Right hindlimb (tissue), 1 donor: ENCODE data around the gene LIMS4.
"Not testable (repeated sequence)": the region's sequence is repeated elsewhere in the genome, so short reads cannot be mapped to it uniquely, and the experiment has no call there.

Source experiments
- DNase-seq: peaks from one replicate; pipeline ENCODE4 v3.0.0-alpha.2; 2018

Gene LIMS4

DNA sequence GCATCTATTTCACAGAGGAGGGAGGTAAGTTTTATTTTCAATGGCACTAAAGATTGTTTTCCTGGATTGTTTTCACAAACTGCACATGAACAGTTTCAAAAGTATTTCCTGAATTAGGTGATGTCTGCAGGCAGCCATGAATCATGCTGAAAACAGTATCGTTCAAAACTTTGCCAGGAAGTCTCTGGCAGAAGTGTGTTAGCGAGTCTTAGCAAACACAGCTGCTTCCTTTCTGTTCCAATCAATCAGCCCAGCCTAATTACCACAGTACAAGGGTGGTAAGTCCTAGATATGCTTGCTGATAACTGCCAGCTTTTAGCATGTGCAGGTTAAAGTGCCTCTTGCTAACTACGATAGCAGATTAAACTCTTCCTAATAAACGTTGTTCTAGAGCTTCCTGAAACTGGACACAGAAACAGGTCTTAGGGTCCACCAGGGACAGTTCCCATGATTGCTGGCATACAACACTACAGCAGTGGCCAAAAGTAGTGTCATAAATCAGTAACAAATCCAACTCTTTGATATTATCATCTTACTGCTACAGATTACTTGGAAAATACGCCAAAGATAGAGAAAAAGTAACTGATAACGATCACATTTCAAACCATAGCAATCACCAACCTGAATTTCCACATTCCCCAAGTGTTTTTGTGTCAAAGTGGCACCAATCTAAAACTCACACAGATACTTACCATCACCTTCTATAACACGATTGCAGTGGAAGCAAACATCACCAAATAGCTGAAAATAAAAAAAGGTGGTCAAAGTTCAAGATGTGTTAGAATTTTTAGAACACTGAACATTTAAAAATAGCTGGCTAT, 23.3 kb downstream of the LIMS4 start:
- not testable (repeated sequence) for DNase-seq

DNA sequence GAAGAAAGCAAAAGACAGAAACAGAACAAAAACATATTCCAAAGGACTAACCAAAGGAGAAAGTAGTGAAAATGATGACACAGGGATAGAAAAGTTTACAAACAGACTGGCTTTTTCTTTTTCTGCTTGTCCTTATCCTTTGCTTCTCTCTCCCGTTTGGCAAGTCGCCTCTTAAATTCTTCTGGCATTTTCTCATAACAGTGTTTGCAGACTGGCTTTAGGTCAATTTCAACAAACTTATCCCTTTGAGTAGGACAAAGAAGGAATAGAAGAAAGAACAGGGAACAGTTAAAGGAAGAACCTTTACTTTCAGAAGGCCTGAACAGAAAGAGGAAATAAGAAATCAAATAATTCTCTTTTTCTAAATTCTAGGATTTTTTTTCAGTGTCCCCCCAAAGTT, 26.0 kb downstream of the LIMS4 start:
- DNase-seq: not testable (repeated sequence)

DNA sequence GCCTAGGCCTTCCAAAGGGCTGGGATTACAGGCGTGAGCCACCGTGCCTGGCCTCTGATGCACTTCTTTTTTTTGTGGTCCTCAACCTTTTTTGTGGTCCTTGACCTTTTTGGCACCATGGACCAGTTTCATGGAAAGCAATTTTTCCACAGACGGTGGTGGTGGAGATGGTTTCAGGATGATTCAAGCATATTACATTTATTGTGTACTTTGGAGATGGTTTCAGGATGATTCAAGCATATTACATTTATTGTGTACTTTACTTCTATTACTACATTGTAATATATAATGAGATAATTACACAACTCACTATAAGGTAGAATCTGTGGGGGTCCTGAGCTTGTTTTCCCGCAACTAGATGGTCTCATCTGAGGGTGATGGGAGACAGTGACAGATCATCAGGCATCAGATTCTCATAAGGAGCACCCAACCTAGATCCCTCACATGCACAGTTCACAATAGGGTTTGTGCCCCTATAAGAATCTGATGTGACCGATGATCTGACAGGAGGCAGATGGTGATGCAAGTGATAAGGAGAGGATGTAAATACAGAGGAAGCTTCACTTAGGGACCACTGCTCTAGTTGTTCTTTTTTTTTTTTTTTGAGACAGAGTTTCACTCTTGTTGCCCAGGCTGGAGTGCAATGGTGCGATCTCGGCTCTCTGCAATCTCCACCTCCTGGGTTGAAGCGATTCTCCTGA, 29.2 kb downstream of the LIMS4 start:
- not testable (repeated sequence) for DNase-seq

DNA sequence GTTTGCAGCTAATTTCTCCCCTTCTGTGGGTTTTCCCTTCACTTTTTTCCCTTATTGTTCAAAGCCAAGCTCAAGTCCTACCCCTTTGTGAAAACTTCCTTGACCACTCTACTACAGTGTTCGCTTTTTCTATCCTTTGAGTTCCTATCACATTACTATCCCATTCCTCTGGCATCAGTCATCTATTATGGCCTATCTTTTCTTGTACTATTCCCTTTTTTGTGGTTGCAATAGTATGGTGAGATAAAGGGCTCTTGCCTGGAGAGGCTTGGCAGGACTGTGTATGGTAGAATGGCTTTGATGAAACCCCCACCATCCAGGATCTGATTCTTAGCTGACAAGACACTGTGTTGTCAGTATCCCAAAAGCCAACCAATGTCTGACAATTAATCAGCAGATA, 30.7 kb downstream of the LIMS4 start:
- not testable (repeated sequence) for DNase-seq

DNA sequence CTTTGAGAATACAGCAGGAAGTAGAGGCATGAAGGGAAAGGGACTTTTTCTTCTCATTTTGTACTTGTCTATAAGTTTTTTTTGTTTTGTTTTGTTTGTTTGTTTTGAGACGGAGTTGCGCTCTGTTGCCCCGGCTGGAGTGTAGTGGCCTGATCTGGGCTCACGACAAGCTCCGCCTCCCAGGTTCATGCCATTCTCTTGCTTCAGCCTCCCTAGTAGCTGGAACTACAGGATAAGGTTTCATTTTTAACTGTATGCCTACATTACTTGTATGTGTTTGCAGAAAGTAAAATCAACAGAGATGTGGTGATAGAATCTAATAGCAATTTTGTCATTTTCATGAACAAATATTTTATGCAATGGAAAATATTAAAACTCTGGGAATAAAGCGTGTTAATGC, 38.1 kb downstream of the LIMS4 start:
- not testable (repeated sequence) for DNase-seq

DNA sequence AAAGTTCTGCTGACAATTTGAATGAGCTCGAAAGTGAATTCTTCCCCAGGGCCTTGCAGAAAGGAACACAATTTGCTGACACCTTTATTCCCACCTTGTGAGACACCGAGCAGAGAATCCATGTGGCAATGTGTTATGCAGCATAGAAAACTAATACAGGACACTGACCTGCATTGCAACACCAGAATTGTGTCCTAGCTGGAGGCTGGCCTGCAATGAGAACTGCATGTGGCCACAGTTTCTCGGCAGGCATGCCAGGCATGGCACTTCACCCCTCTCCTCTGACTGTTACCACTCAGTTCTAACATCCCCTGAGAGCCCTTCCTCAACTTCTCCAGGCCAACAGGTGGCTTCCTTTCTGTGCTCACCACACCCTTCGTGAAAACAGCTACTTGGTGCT, 46.9 kb downstream of the LIMS4 start:
- DNase-seq: not testable (repeated sequence)

DNA sequence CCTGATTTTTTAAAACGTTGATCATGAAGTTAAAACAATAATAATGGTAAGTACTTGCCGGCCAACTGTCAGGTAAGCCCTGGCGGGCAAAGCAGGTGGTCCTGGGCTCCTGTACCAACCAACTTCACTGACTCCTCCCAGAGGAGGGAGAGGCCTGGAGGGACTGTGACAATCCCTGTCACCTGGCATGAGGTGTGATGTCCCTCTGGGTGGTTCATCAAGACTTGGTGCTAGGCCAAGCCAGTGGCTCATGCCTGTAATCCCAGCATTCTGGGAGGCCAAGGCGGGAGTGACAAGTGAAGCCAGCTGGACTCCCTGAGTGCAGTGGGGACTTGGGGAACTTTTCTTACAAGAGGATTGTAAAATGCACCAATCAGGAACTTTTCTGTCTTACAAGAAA, 48.2 kb downstream of the LIMS4 start:
- not testable (repeated sequence) for DNase-seq

DNA sequence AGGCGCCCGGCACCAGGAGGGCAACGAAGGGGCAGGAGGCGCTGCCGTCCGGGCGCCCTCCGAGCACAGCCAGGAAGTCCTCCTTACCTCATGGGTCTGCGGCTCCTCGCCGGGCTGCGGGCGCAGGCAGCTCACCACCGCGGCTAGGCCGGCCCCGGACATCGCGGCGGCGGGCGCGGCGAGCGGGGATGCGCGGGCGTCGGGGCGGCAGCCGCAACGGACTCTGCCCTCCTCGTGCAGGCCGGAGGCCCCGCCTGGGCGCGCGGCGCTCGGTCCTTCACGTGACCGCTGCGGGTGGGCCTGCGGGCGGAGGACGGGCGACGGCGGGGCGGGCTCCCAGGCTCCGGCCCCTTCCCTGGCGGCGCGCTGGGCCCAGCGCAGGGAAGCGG, 49.0 kb downstream of the LIMS4 start:
- not testable (repeated sequence) for DNase-seq

DNA sequence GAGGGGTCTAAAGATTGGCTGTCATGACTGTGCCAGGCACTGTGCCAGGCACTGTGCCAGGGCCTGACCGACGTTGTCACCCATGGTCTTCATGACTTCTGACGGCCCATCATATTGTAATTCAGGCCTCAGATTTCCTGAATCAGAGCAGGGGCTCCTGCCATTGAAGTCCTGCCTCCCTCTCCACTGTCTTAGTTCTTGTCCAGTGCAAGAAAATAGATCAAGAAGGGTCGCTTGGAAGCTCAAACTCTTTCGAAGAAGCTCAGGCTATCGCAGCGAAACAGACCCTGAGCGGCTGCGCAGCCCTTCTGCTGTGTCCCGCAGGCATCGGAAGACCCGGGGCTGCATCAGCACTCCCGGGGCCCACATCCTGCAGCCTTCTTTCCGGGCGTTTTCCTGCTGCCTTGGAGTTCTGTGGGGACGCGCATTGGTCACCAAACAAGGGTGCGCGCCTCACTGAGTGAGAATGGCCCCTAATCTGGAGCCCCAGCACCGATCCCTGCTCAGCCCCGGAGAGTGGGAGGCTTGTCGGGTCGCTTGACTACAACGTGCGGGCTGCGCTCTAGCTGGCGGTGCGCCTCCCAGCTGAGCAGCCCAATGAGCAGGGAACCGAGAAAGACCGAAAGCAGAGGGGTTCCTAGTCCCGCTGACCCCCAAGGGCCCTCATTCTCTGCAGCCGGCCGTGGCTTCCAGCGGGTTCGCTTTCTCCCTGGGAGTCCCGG, 49.6 kb downstream of the LIMS4 start:
- not testable (repeated sequence) for DNase-seq

DNA sequence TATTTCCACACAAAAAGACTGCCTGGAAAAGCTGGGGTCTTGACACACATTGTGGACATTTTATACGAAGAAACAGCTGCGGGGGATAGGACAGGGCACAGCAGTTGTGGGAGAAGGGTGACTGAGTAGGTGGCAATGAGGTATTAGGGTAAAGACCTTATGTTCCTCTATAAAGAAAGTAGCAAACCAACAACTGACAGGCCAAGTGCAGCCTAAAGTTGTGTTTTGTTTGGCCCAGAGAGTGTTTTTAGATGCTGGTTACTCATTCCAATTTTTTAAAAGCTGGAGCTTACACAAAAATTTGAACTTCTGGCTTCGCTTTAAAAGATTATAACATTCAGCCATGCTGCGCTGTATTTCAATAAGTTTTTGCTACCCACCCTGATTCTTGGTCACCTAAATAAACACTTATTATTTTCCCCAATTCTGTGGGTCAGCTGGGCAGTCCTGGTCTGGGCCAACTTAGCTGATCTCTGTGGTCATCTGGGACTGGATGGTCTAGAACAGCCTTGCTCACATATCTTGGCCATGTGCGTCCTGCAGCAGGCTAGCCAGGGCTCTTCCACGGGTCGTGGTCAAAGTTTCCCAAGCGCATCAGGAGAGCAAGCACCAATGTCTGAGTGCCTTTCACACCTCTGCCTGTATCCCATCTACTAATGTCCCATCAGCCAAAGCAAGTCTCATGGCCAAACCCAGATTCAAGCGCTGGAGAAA, 51.8 kb downstream of the LIMS4 start:
- DNase-seq: not testable (repeated sequence)

DNA sequence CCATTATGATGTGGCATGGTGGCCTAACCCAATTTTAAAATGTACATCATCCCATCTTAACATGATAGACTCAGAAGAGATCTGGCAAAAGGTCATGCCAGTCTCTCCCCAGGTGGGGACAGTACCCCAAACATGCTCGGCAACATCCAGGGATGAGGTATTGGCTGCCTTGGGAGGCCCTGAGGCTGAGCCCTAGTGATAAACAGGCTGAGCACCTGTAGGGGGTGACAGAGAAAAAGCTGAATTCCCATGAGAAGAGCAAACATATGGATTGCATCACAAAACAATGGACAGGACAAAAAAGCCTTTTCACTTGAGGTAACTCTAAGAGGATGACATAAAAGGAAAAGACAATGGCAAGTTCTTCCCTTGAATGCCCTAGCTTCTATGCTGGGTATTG, 65.5 kb downstream of the LIMS4 start:
- DNase-seq: not testable (repeated sequence)

DNA sequence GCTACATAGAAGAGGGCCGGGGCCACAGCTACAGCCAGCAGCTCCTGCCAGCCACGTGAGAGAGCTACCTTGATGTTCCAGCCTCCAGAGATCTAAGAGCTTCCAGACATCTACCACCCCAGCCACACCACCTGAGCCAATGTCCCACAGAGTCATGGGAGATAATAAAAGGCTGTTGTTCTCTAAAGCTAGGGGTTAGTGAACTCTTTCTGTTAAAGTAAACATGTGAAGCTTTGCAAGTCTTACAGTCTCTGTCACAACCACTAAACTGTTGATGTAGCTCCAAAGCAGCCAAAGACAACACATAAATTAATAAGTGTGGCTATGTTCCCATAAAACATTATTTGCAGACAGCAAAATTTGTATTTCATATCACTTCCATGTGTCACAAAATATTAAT, 67.6 kb downstream of the LIMS4 start:
- DNase-seq: not testable (repeated sequence)

DNA sequence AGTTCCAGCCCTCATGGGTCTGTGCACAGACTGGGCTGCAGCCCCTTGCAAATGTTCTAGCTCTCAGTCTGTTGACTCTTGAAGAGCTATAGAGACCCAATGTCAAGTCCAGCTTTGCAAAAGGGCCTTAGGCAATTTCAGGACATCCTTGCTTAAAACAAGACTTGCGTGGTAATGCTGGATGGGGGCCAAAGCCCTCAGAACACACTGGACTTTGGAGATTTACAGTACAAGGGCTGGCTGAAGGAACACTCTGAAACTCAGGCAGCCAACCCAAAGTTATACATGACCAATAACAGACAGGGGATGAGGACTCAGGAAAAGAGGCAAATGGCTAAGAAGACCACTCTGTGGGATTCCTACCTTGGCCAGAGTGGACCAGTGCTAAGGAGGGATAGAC, 68.4 kb downstream of the LIMS4 start:
- not testable (repeated sequence) for DNase-seq

DNA sequence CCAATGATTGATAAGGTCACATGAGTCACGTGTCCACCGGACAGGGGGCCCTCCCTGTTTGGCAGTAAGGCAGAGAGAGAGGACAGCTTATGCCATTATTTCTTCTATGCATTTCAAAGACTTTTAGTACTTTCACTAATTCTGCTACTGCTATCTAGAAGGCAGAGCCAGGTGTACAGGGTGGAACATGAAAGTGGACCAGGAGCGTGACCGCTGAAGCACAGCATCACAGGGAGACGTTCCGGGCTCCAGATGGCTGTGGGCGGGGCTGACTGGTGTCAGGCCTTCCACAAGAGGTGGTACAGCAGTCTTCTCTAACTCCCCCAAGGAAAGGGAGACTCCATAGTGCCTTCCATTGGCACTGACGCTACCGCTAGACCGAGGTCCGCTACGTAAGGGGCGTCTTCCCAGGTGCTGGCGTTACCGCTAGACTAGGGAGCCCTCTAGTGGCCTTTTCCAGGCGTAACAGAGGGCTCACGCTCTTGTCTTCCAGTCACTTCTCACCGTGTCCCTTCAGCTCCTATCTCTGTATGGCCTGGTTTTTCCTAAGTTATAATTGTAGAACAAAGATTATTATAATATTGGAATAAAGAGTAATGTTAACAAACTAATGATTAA, 71.5 kb downstream of the LIMS4 start:
- DNase-seq: not testable (repeated sequence)

DNA sequence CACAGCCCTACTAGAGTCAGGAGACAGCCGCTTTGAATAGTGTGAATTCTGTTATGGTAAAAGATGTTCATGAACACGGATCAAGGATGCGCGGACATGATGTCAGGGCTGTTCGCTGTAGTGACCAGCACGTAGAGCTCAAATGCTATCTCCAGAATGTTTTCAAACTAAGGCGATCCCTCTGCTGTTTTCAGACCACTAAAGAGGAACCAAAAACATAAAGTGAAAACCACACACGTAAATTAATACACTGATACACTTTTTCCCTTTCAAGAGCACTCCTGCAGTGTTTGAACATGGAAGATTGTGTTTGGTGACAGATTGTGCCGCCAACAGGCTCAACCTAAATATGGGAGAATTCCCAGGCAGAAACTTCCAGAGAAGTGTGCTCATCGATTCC, 73.2 kb downstream of the LIMS4 start:
- not testable (repeated sequence) for DNase-seq

DNA sequence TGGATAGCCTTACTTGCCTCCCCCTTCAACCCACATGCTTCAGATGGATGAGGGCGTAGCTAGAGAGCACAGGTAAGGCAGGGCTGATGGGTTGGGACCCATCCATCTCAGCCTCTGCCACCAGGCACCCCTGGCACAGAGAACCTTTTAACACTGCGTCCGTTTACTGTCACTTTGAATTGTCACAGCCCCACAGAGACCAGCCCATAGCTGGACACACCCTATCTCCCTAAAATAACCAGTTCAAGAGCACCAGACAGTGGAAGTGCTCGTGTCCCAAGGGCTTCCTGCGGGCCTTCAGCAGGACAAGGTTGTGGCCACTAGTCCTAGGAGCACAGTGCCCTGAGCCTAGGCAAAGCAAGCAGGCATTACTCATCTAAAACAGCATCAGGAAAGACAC, 76.6 kb downstream of the LIMS4 start:
- not testable (repeated sequence) for DNase-seq
